HepG2 (cell line): ENCODE measurements around the gene FITM1. TPM values are rescaled to one million over a fixed set of nuclear protein-coding genes. Genes with fewer than 3 reads are reported as not detected.
A peak's percentile ranks its signal among the peaks of the same experiment; 100 is the strongest.

Source experiments
- ATF1 ChIP-seq: IDR thresholded peaks from 2 replicates; pipeline ENCODE4 v1.6.1; 2016; ENCODE audit warnings: mild to moderate bottlenecking, control low read depth
- CENPX ChIP-seq: sonication (generic); formaldehyde crosslinking; IDR thresholded peaks from 2 replicates; pipeline ENCODE4 v1.9.0; 2021; ENCODE audit warnings: mild to moderate bottlenecking, missing genetic modification reagents, moderate library complexity
- CSRNP2 ChIP-seq: sonication (generic); formaldehyde crosslinking; conservative IDR thresholded peaks from 2 replicates; pipeline ENCODE4 v1.8.0; 2022; ENCODE audit warnings: low read depth, missing genetic modification reagents
- EZH2 ChIP-seq: conservative IDR thresholded peaks from 2 replicates; pipeline ENCODE4 v1.6.1; 2012; ENCODE audit warnings: mild to moderate bottlenecking, low read depth, low read length, moderate library complexity
- FOXK1 ChIP-seq: sonication (generic); formaldehyde crosslinking; IDR thresholded peaks from 2 replicates; pipeline ENCODE4 v1.4.0; 2020; ENCODE audit warnings: low read depth, missing genetic modification reagents, borderline replicate concordance
- IKZF1 ChIP-seq: fragments of 450-650 bp; IDR thresholded peaks from 2 replicates; pipeline ENCODE4 v1.7.1; 2016
- IRX3 ChIP-seq: sonication (generic); formaldehyde crosslinking; IDR thresholded peaks from 2 replicates; pipeline ENCODE4 v1.8.1; 2023; ENCODE audit warnings: mild to moderate bottlenecking, low read depth, missing genetic modification reagents, borderline replicate concordance
- KLF13 ChIP-seq: sonication (generic); formaldehyde crosslinking; IDR thresholded peaks from 2 replicates; pipeline ENCODE4 v1.4.0; 2020; ENCODE audit warnings: mild to moderate bottlenecking, missing genetic modification reagents
- MED13 ChIP-seq: sonication (generic); formaldehyde crosslinking; IDR thresholded peaks from 2 replicates; pipeline ENCODE4 v1.5.0; 2020; ENCODE audit warnings: missing genetic modification reagents
- MED8 ChIP-seq: sonication (generic); formaldehyde crosslinking; IDR thresholded peaks from 2 replicates; pipeline ENCODE4 v1.8.1; 2023; ENCODE audit warnings: mild to moderate bottlenecking, missing genetic modification reagents; ENCODE audit not compliant: insufficient replicate concordance
- MYC ChIP-seq: sonication (generic); formaldehyde crosslinking; IDR thresholded peaks from 2 replicates; pipeline ENCODE4 v1.9.0; 2021; ENCODE audit warnings: missing genetic modification reagents, borderline replicate concordance
- NBN ChIP-seq: fragments of 450-650 bp; conservative IDR thresholded peaks from 2 replicates; pipeline ENCODE4 v1.6.1; 2017
- PLRG1 ChIP-seq: fragments of 450-650 bp; conservative IDR thresholded peaks from 2 replicates; pipeline ENCODE4 v1.6.1; 2016
- POLR2G ChIP-seq: fragments of 200-400 bp; formaldehyde crosslinking; IDR thresholded peaks from 2 replicates; pipeline ENCODE4 v1.6.1; 2018; ENCODE audit warnings: mild to moderate bottlenecking, low read depth, low read length, moderate library complexity
- RBM22 ChIP-seq: fragments of 200-400 bp; formaldehyde crosslinking; optimal IDR thresholded peaks from 2 replicates; pipeline ENCODE3; 2017; ENCODE audit warnings: mild to moderate bottlenecking, low read length, moderate library complexity
- SAFB2 ChIP-seq: sonication (generic); formaldehyde crosslinking; IDR thresholded peaks from 2 replicates; pipeline ENCODE4 v1.5.1; 2020; ENCODE audit warnings: missing genetic modification reagents, low read depth, mild to moderate bottlenecking, borderline replicate concordance
- SMAD1 ChIP-seq: sonication (generic); formaldehyde crosslinking; IDR thresholded peaks from 2 replicates; pipeline ENCODE4 v1.4.0; 2020; ENCODE audit warnings: missing genetic modification reagents, low read depth, mild to moderate bottlenecking, borderline replicate concordance
- SP1 ChIP-seq, 2 experiments: fragments of 450-650 bp in 1 of 2; sonication (generic) in 1 of 2; formaldehyde crosslinking in 1 of 2; IDR thresholded peaks; 2 replicates each; pipeline versions ENCODE4 v1.4.0 to v1.6.1; 2016 to 2020; ENCODE audit warnings: missing genetic modification reagents in 1 of 2
- TRIM24 ChIP-seq: sonication (generic); formaldehyde crosslinking; IDR thresholded peaks from 2 replicates; pipeline ENCODE4 v1.8.0; 2022; ENCODE audit warnings: mild to moderate bottlenecking, missing genetic modification reagents
- XRCC5 ChIP-seq: fragments of 200-400 bp; formaldehyde crosslinking; optimal IDR thresholded peaks from 2 replicates; pipeline ENCODE3; 2017; ENCODE audit warnings: mild to moderate bottlenecking, low read length
- ZBTB38 ChIP-seq: sonication (generic); formaldehyde crosslinking; IDR thresholded peaks from 2 replicates; pipeline ENCODE4 v1.5.1; 2020; ENCODE audit warnings: mild to moderate bottlenecking, missing genetic modification reagents
- ZFYVE20 ChIP-seq: sonication (generic); formaldehyde crosslinking; IDR thresholded peaks from 2 replicates; pipeline ENCODE4 v1.8.0; 2023; ENCODE audit warnings: low read depth, mild to moderate bottlenecking, moderate library complexity, missing genetic modification reagents, borderline replicate concordance
- ZKSCAN5 ChIP-seq: sonication (generic); formaldehyde crosslinking; IDR thresholded peaks from 2 replicates; pipeline ENCODE4 v1.5.1; 2020; ENCODE audit warnings: mild to moderate bottlenecking, missing genetic modification reagents
- ZNF12 ChIP-seq: sonication (generic); formaldehyde crosslinking; IDR thresholded peaks from 2 replicates; pipeline ENCODE4 v1.5.0; 2020; ENCODE audit warnings: missing genetic modification reagents
- ZNF143 ChIP-seq: sonication (generic); formaldehyde crosslinking; IDR thresholded peaks from 2 replicates; pipeline ENCODE4 v1.4.0; 2020; ENCODE audit warnings: missing genetic modification reagents
- ZNF549 ChIP-seq: sonication (generic); formaldehyde crosslinking; IDR thresholded peaks from 2 replicates; pipeline ENCODE4 v1.5.0; 2020; ENCODE audit warnings: missing genetic modification reagents
- ZNF556 ChIP-seq: sonication (generic); formaldehyde crosslinking; IDR thresholded peaks from 2 replicates; pipeline ENCODE4 v1.4.0; 2020; ENCODE audit warnings: mild to moderate bottlenecking, missing genetic modification reagents, borderline replicate concordance
- ZNF660 ChIP-seq: sonication (generic); formaldehyde crosslinking; IDR thresholded peaks from 2 replicates; pipeline ENCODE4 v1.5.1; 2020; ENCODE audit warnings: mild to moderate bottlenecking, low read depth, missing genetic modification reagents, borderline replicate concordance
- ZNF747 ChIP-seq: sonication (generic); formaldehyde crosslinking; IDR thresholded peaks from 2 replicates; pipeline ENCODE4 v1.8.1; 2023; ENCODE audit warnings: missing genetic modification reagents, mild to moderate bottlenecking, borderline replicate concordance
- ZSCAN20 ChIP-seq: sonication (generic); formaldehyde crosslinking; IDR thresholded peaks from 2 replicates; pipeline ENCODE4 v1.4.0; 2020; ENCODE audit warnings: missing genetic modification reagents, mild to moderate bottlenecking, borderline replicate concordance
- polyA plus RNA-seq, 8 experiments: library from polyadenylated mRNA; depleted of rRNA in 3 of 8; stranded (reverse) in 7 of 8; unstranded in 1 of 8; fragments of >200 nt; fragmentation: Illumina TruSeq in 4 of 8; extraction: Trizol in 4 of 8; gene quantifications; 2 replicates each; pipeline versions ENCODE4 v1.2.1 to v1.2.3, GENCODE V29; 2011 to 2016; ENCODE audit warnings: low read depth in 4 of 8, missing spikeins in 1 of 8, mixed read lengths in 1 of 8; ENCODE audit not compliant: insufficient read depth in 1 of 8
- total RNA-seq, 5 experiments: library from RNA; depleted of rRNA; stranded (reverse); fragments of >200 nt; fragmentation: Illumina TruSeq; extraction: Trizol; gene quantifications; 2 replicates each; pipeline ENCODE4 v1.2.3, GENCODE V29; 2016; ENCODE audit warnings: low read depth in 1 of 5

FITM1 gene
- total and polyA plus RNA-seq, 2 of the 13 experiments (the other 11 are each of a cell fraction or from before 2014, with no cell fraction given), result 2.7 to 5.8 TPM

- no peak for TF ChIP-seq XRCC5
- TF ChIP-seq SMAD1 (CRISPR knock-in tag), result 0 out of 2 replicates have a peak, but pooled peaks have one; percentile 29
- 0 out of 2 replicates have a peak, but pooled peaks have one; percentile 92 for TF ChIP-seq ZNF660 (CRISPR knock-in tag)
- TF ChIP-seq PLRG1, result no peak
- TF ChIP-seq ZBTB38, result peak; percentile 19; the same call in 1 of the 2 replicates
- peak; percentile 91; the same call in 1 of the 2 replicates for TF ChIP-seq MED13 (CRISPR knock-in tag)
- no peak for TF ChIP-seq ZSCAN20 (CRISPR knock-in tag)
- 0 out of 2 replicates have a peak, but pooled peaks have one; percentile 12 for TF ChIP-seq MYC
- peak; percentile 84 for TF ChIP-seq MED8 (CRISPR knock-in tag)
- TF ChIP-seq CSRNP2 (CRISPR knock-in tag), result no peak
- TF ChIP-seq IKZF1, result no peak
- no peak; the same call in 1 of the 2 replicates for TF ChIP-seq ZNF556 (CRISPR knock-in tag)
- no peak for TF ChIP-seq RBM22
- TF ChIP-seq SAFB2 (CRISPR knock-in tag), result peak; percentile 56; the same call in 1 of the 2 replicates
- no peak for TF ChIP-seq ATF1 (CRISPR knock-in tag)
- peak; percentile 36; the same call in 1 of the 2 replicates for TF ChIP-seq SP1 (IDR thresholded peaks at IDR 0.05)
- TF ChIP-seq SP1 (CRISPR knock-in tag; IDR thresholded peaks at IDR 0.05), result no peak
- TF ChIP-seq IRX3, result peak; percentile 94; the same call in 1 of the 2 replicates
- 0 out of 2 replicates have a peak, but pooled peaks have one; percentile 50 for TF ChIP-seq ZKSCAN5 (CRISPR knock-in tag)
- no peak for TF ChIP-seq ZNF549 (CRISPR knock-in tag)
- TF ChIP-seq ZFYVE20 (CRISPR knock-in tag), result no peak; the same call in 1 of the 2 replicates
- TF ChIP-seq ZNF747, result 0 out of 2 replicates have a peak, but pooled peaks have one; percentile 21
- TF ChIP-seq NBN, result no peak
- no peak for TF ChIP-seq TRIM24 (CRISPR knock-in tag)
- peak; percentile 26; the same call in 1 of the 2 replicates for TF ChIP-seq ZNF143
- TF ChIP-seq POLR2G, result no peak
- no peak for TF ChIP-seq FOXK1 (CRISPR knock-in tag)
- TF ChIP-seq CENPX, result no peak
- peak; percentile 87; the same call in 1 of the 2 replicates for TF ChIP-seq KLF13 (CRISPR knock-in tag)
- no peak for TF ChIP-seq EZH2
- TF ChIP-seq ZNF12 (CRISPR knock-in tag), result peak; percentile 49; the same call in 1 of the 2 replicates
These were observed 17.4 kb downstream of the FITM1 start (continued) for GRCh38 chr14:24147761-24148428.
